Left lung (tissue), 10 donors: ENCODE results near the gene GPX3. TPM values are rescaled to one million over a fixed set of nuclear protein-coding genes. Genes with fewer than 3 reads are reported as not detected.

Experiments used
- ATAC-seq: fragments of 200-7000 bp; cut with Tn5 transposase; one replicate; pipeline ENCODE4 v1.9.1; 2020; ENCODE audit warnings: moderate library complexity
- DNase-seq, 4 donors: peaks; one replicate each; pipeline ENCODE4 v3.0.0-alpha.2; 2013 to 2020
- H3K27ac ChIP-seq, 2 donors: fragments of 200-600 bp; sonication (generic) in 1 of 2; one replicate each; pipeline versions ENCODE4 v1.5.0 to v1.8.0; 2020 to 2021
- H3K27me3 ChIP-seq, 2 donors: fragments of 200-600 bp; sonication (generic) in 1 of 2; one replicate each; pipeline versions ENCODE4 v1.5.0 to v1.8.0; 2020 to 2021
- H3K36me3 ChIP-seq, 2 donors: fragments of 200-600 bp; sonication (generic) in 1 of 2; one replicate each; pipeline versions ENCODE4 v1.5.0 to v1.8.0; 2020 to 2021
- H3K4me1 ChIP-seq, 2 donors: fragments of 200-600 bp; one replicate each; pipeline ENCODE4 v1.8.0; 2021
- H3K4me3 ChIP-seq, 2 donors: fragments of 200-600 bp; sonication (generic) in 1 of 2; one replicate each; pipeline versions ENCODE4 v1.5.0 to v1.8.0; 2020 to 2021; ENCODE audit warnings: mild to moderate bottlenecking in 1 of 2
- H3K9me3 ChIP-seq, 2 donors: fragments of 200-600 bp; sonication (generic) in 1 of 2; one replicate each; pipeline versions ENCODE4 v1.5.0 to v1.8.0; 2020 to 2021
- CTCF ChIP-seq, 2 donors: fragments of 200-600 bp; sonication (generic) in 1 of 2; IDR thresholded peaks; one replicate each; pipeline versions ENCODE4 v1.5.0 to v1.8.0; 2021; ENCODE audit warnings: antibody characterized with exemption in 2 of 2
- intact Hi-C, 2 donors: fragments of 100-400 bp; cut with DNase I; formaldehyde crosslinking; loops; one replicate each; pipeline versions ENCODE4 v1.11.2 to v1.14.2; 2022
- polyA plus RNA-seq, 6 donors: library from polyadenylated mRNA; unstranded; fragments of 120-200 nt; gene quantifications; one replicate each; pipeline ENCODE4 v1.2.1, GENCODE V29; 2013; ENCODE audit not compliant: insufficient read length in 6 of 6
- total RNA-seq, 2 donors: library from RNA; stranded (reverse); fragmentation: NEBNext Ultra II Directional; extraction: Animal tissue kit (Norgen Biotek cat#: 25700); gene quantifications; one replicate each; pipeline ENCODE4 v1.2.1, GENCODE V29; 2021
- donor health status: DM: no; HTN: yes; CAD: no.
- donor health status: DM: no; HTN: no; CAD: no.

GPX3 gene
- total and polyA plus RNA-seq, 8 donors: 49.0 to 424 (median 77.2) TPM

- peaks cover 0 to 52% of the 10 kb centered on the region in 2 donors for H3K36me3 ChIP-seq
- H3K27ac ChIP-seq: peak overlapping the region; percentile 39 to 56
- H3K27me3 ChIP-seq: no peaks in the 10 kb centered on the region
- H3K9me3 ChIP-seq: no peaks in the 10 kb centered on the region
- peaks cover 29 to 93% of the 10 kb centered on the region in 2 donors for H3K4me1 ChIP-seq
- no peak for DNase-seq
- no peak for ATAC-seq
- intact Hi-C loops: no loop called here
- no peak overlapping the region for H3K4me3 ChIP-seq
- TF ChIP-seq CTCF (IDR thresholded peaks at IDR 0.05): no peak
Measured at GRCh38 chr5:151071848-151072629, 51.6 kb downstream of the GPX3 start.

- H3K4me1 ChIP-seq: peaks cover 29 to 93% of the 10 kb centered on the region in 2 donors
- no peaks in the 10 kb centered on the region for H3K9me3 ChIP-seq
- ATAC-seq (peak; percentile 51), DNase-seq (no peak)
- TF ChIP-seq CTCF (IDR thresholded peaks at IDR 0.05): no peak
- intact Hi-C loops: no loop called here
- peaks cover 0 to 52% of the 10 kb centered on the region in 2 donors for H3K36me3 ChIP-seq
- H3K4me3 ChIP-seq: no peak overlapping the region
- H3K27me3 ChIP-seq: no peaks in the 10 kb centered on the region
- H3K27ac ChIP-seq: peak overlapping the region; percentile 39 to 56
Measured at GRCh38 chr5:151072630-151073025, 52.2 kb downstream of the GPX3 start.

GRCh38 chr5:151073280-151073679, 52.9 kb downstream of the GPX3 start:
- intact Hi-C loops: no loop called here
- H3K4me1 ChIP-seq: peaks cover 32 to 93% of the 10 kb centered on the region in 2 donors

GRCh38 chr5:151074557-151074956, 54.2 kb downstream of the GPX3 start:
- Histone ChIP-seq H3K27me3 (no peaks in the 10 kb centered on the region), H3K4me3 (no peak overlapping the region), H3K36me3 (peaks cover 0 to 50% of the 10 kb centered on the region in 2 donors), H3K27ac (peak overlapping the region in 1 of 2 donors; percentile 63), H3K4me1 (peaks cover 31 to 93% of the 10 kb centered on the region in 2 donors), H3K9me3 (no peaks in the 10 kb centered on the region)
- no peak for DNase-seq
- no peak for ATAC-seq
- intact Hi-C loops: no loop called here
- no peak for TF ChIP-seq CTCF (IDR thresholded peaks at IDR 0.05)

More at GRCh38 chr5:151073280-151073679, 52.9 kb downstream of the GPX3 start:
- peak overlapping the region in 1 of 2 donors; percentile 56 for H3K27ac ChIP-seq
- ATAC-seq (no peak), DNase-seq (no peak)
- no peak overlapping the region for H3K4me3 ChIP-seq
- peaks cover 0 to 50% of the 10 kb centered on the region in 2 donors for H3K36me3 ChIP-seq
- TF ChIP-seq CTCF (IDR thresholded peaks at IDR 0.05): no peak
- H3K9me3 ChIP-seq: no peaks in the 10 kb centered on the region
- no peaks in the 10 kb centered on the region for H3K27me3 ChIP-seq

GRCh38 chr5:151075698-151076331, 55.4 kb downstream of the GPX3 start:
- intact Hi-C loops: no loop called here
- H3K9me3 ChIP-seq: no peaks in the 10 kb centered on the region
- no peak for TF ChIP-seq CTCF (IDR thresholded peaks at IDR 0.05)
- peaks cover 36 to 88% of the 10 kb centered on the region in 2 donors for H3K4me1 ChIP-seq
- no peaks in the 10 kb centered on the region for H3K27me3 ChIP-seq
- no peak overlapping the region for H3K4me3 ChIP-seq
- peak overlapping the region; percentile 45 to 63 for H3K27ac ChIP-seq
- ATAC-seq (peak; percentile 89), DNase-seq (peak in 2 of 4 donors; percentile 83 to 85)
- H3K36me3 ChIP-seq: peaks cover 0 to 43% of the 10 kb centered on the region in 2 donors
